ENCODE measurements around the gene MYOCD. TPM values are rescaled to one million over a fixed set of nuclear protein-coding genes. Genes with fewer than 3 reads are reported as not detected.

The MYOCD gene
- total and polyA plus RNA-seq, 2 of the 13 experiments (the other 11 are each of a cell fraction or from before 2014, with no cell fraction given), result not detected

Other genes with a start within 250 kb of the MYOCD start
- gene ARHGAP44, start 123.6 kb downstream of the MYOCD start, total RNA-seq (2016; rRNA removed; fragmentation: Illumina TruSeq; extraction: Trizol), result 2.8 and 3.1 TPM in 2 replicates
- 0.78 and 0.79 TPM in 2 replicates for gene ARHGAP44, start 123.6 kb downstream of the MYOCD start, polyA plus RNA-seq (2011; rRNA removed)

Measured in HepG2 (cell line).